AG04449 (cell line): ENCODE measurements around the gene TIMM50.

Source experiments
- CTCF ChIA-PET: fragments of 350-600 bp; formaldehyde crosslinking; extraction: SDS; loops from one replicate; lab custom pipeline; 2021; ENCODE audit warnings: antibody characterized with exemption; lab: Yijun Ruan, JAX
- POLR2A ChIA-PET: fragments of 400-600, 350-600 bp; formaldehyde crosslinking; extraction: SDS; loops from one replicate; lab custom pipeline; 2020; ENCODE audit warnings: antibody characterized with exemption, inconsistent platforms; lab: Yijun Ruan, JAX
- DNase-seq: peaks from one replicate; pipeline ENCODE4 v3.0.0-alpha.2; 2010; ENCODE audit warnings: low read depth, low spot score
- H3K4me3 ChIP-seq: 2 replicates; pipeline ENCODE4 v1.5.1; 2011; ENCODE audit warnings: low read depth, mild to moderate bottlenecking, control low read depth, low read length
- TF ChIP-seq, protein P1 (sequence below): IDR thresholded peaks from one replicate; pipeline ENCODE4 v1.5.1; 2011; ENCODE audit warnings: mild to moderate bottlenecking, moderate library complexity, low read length, control low read depth, inconsistent platforms; ENCODE audit not compliant: insufficient read depth; ENCODE audit errors: missing control alignments

The TIMM50 gene

DNA sequence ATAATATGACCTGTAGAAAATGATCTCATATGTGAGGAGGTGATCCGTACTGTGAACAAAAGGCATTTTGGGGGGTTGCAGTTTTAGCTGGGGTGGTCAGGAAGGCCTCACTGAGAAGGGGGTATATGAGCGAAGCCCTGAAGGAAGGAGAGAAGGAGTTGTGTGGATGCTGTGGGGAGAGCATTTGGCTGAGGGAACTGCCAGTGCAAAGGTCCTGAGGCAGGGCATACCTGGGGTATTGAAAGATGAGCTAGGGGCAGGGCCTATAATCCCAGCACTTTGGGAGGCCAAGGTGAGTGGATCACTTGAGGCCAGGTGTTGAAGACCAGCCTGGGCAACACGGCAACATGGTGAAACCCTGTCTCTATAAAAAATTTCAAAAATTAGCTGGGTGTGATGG, 36.8 kb downstream of the TIMM50 start:
- CTCF ChIA-PET = interaction anchor here (0.6 to 1.2 kb wide), 2 partner anchors 16 to 124 kb away, joined by 3 to 4 read pairs; partner anchors contain the start of gene EID2B
- no peak for DNase-seq
- POLR2A ChIA-PET = no interaction called here
- TF ChIP-seq, protein P1, sequence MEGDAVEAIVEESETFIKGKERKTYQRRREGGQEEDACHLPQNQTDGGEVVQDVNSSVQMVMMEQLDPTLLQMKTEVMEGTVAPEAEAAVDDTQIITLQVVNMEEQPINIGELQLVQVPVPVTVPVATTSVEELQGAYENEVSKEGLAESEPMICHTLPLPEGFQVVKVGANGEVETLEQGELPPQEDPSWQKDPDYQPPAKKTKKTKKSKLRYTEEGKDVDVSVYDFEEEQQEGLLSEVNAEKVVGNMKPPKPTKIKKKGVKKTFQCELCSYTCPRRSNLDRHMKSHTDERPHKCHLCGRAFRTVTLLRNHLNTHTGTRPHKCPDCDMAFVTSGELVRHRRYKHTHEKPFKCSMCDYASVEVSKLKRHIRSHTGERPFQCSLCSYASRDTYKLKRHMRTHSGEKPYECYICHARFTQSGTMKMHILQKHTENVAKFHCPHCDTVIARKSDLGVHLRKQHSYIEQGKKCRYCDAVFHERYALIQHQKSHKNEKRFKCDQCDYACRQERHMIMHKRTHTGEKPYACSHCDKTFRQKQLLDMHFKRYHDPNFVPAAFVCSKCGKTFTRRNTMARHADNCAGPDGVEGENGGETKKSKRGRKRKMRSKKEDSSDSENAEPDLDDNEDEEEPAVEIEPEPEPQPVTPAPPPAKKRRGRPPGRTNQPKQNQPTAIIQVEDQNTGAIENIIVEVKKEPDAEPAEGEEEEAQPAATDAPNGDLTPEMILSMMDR = no peak
- no peak overlapping the region for H3K4me3 ChIP-seq

DNA sequence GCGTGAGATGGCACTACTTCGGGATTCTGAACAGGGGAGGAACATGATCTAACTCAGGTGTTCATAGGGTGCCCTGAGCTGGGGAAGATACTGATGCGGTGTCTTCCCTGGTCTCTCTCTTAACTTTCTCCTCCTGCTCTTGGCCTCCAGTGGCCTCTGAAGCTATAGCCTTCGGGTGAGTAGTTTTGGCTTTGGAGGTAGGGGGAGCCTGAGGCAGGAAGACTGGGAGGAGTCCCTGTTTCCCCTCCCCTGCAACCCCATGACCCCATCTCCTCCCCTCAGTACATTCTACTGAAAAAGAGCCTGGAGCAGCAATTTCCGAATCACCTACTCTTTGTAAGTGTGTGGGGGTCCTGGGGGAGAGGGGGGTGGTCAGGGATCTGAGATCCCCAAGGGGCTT, 37.8 kb downstream of the TIMM50 start:
- no peak for DNase-seq

DNA sequence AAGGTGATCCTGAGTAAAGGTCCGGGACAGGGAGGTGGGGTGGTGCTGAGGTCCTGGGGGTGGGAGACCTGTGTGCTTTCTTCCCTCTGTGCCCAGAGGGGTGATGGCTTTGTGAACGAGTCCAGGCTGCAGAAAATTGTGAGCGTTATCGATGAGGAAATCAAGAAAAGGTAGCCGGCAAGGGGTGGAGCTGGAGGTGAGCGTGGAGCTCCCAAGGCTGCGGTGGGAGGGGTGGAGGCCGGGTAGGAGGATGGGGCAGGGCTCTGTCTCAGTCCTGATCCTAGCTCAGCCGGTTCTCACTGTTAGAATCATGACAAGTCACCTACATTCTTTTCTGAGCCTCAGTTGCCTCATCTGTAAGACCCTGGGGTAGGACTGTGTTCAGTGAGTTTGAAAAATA, 38.3 kb downstream of the TIMM50 start:
- ChIA-PET CTCF (interaction anchor here (0.9 to 2.2 kb wide), 3 partner anchors 11 to 16 kb away, joined by 3 to 8 read pairs (median 3); partner anchors contain the start of gene EID2B), POLR2A (no interaction called here)
- no peak overlapping the region for H3K4me3 ChIP-seq
- DNase-seq = no peak
- TF ChIP-seq, protein P1 = no peak

More for the DNA sequence above, 37.8 kb downstream of the TIMM50 start:
- no peak overlapping the region for H3K4me3 ChIP-seq
- TF ChIP-seq, protein P1 = no peak
- POLR2A ChIA-PET = no interaction called here
- CTCF ChIA-PET = interaction anchor here (0.9 to 2.2 kb wide), 4 partner anchors 11 to 15 kb away, joined by 3 to 8 read pairs (median 4); partner anchors contain the start of gene EID2B

DNA sequence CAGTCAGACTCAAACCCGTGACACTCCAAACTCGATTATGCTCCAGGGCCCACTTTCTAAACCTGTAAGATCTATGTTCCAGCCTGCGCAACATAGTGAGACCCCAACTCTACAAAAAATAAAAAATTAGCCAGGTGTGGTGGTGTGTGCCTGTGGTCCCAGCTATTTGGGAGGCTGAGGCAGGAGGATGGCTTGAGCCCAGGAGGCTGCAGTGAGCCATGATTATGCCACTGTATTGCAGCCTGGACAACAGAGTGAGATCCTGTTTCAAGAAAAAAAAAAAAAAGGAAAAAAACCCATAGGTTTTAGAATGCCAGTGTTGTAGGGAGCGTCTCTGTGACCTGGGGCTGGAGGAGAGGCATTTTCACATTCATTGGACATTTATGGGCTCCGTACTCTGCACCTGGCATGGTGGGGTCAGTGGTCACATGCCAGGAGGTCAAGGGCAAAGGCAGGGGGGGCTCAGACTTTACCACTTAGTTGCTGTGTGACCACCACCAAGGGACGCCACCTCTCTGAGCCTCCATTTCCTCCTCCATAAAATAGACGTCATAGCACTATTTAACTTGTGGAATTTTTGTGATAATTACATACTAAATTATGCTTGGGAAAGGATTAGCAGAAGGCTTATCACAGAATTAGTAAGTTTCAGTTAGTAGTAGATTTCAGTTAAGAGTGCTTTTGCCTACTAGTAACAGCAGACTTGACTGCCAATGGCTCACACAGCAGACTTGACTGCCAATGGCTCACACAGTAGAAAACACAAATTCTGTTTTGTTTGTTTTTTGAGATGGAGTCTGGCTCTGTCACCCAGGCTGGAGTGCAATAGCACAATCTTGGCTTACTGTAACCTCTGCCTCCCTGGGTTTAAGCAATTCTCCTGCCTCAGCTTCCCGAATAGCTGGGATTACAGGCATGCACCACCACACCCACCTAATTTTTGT, 40.2 kb downstream of the TIMM50 start:
- no peak for DNase-seq
- TF ChIP-seq, protein P1 = no peak
- ChIA-PET CTCF (interaction anchor here (1.3 to 2.0 kb wide), 4 partner anchors 12 to 81 kb away, joined by 3 to 8 read pairs (median 4); partner anchors contain the start of genes EID2 and EID2B), POLR2A (interaction anchor here (0.8 kb wide), 1 partner anchor 113 kb away, joined by 3 read pairs; no protein-coding TSS in a partner anchor)
- H3K4me3 ChIP-seq = no peak overlapping the region

DNA sequence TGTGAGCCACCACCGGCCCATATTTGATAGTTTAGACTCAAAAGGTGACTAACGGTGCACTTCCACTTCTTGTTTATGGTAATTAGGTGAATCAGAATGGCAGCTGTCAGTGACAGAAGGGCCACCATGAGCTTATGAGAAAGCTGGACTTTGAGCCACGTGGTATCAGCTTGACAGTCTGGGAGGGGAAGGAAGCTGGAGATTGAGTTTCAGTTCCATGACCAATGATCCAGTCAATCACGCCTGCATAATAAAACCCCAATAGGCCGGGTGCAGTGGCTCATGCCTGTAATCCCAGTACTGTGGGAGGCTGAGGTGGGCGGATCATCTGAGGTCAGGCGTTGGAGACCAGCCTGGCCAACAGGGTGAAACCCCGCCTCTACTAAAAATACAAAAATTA, 43.9 kb downstream of the TIMM50 start:
- POLR2A ChIA-PET = interaction anchor here (0.6 to 0.7 kb wide), 2 partner anchors 92 to 894 kb away, joined by 4 read pairs; no protein-coding TSS in a partner anchor

More for the DNA sequence above, 43.9 kb downstream of the TIMM50 start:
- no peak for DNase-seq
- H3K4me3 ChIP-seq = no peak overlapping the region
- CTCF ChIA-PET = interaction anchor here (0.6 to 2.2 kb wide), 5 partner anchors 8 to 127 kb away, joined by 3 to 8 read pairs (median 7); partner anchors contain the start of gene EID2B
- TF ChIP-seq, protein P1 = no peak
